Lung (tissue), 12 donors: Measurements from ENCODE around the gene PLD4. TPM values are rescaled to one million over a fixed set of nuclear protein-coding genes. Genes with fewer than 3 reads are reported as not detected.

Experiments
- ATAC-seq: fragments of 200-7000 bp; cut with Tn5 transposase; one replicate; pipeline ENCODE4 v1.9.1; 2020; ENCODE audit warnings: moderate number of reproducible peaks; ENCODE audit not compliant: insufficient read depth, low FRiP score
- DNase-seq, 3 donors: peaks; one replicate each; pipeline ENCODE4 v3.0.0-alpha.2; 2013 to 2017
- H3K27ac ChIP-seq, 2 donors: one replicate each; pipeline ENCODE4 v1.5.1; 2013; ENCODE audit warnings: mild to moderate bottlenecking in 2 of 2, moderate library complexity in 2 of 2, control low read depth in 1 of 2, inconsistent platforms in 1 of 2, low read depth in 1 of 2, low read length in 1 of 2
- H3K27me3 ChIP-seq, 3 donors: one replicate each; pipeline ENCODE4 v1.5.1; 2013; ENCODE audit warnings: low read length in 2 of 3; ENCODE audit not compliant: control insufficient read depth in 3 of 3, insufficient read depth in 3 of 3
- H3K36me3 ChIP-seq, 4 donors: one replicate each; pipeline ENCODE4 v1.5.1; 2013; ENCODE audit warnings: low read length in 4 of 4, mild to moderate bottlenecking in 1 of 4, moderate library complexity in 1 of 4; ENCODE audit not compliant: control insufficient read depth in 4 of 4, insufficient read depth in 4 of 4
- H3K4me1 ChIP-seq, 5 donors: one replicate each; pipeline ENCODE4 v1.5.1; 2013; ENCODE audit warnings: low read length in 5 of 5, mild to moderate bottlenecking in 2 of 5, moderate library complexity in 1 of 5; ENCODE audit not compliant: control insufficient read depth in 5 of 5, insufficient read depth in 5 of 5
- H3K4me3 ChIP-seq: one replicate; pipeline ENCODE4 v1.5.1; 2013; ENCODE audit warnings: mild to moderate bottlenecking, control low read depth, moderate library complexity
- H3K9ac ChIP-seq, 2 donors: one replicate each; pipeline ENCODE4 v1.5.1; 2013; ENCODE audit warnings: low read length in 2 of 2, control low read depth in 1 of 2; ENCODE audit not compliant: insufficient read depth in 1 of 2
- H3K9me3 ChIP-seq, 4 donors: one replicate each; pipeline ENCODE4 v1.5.1; 2013; ENCODE audit warnings: low read length in 3 of 4, mild to moderate bottlenecking in 1 of 4, moderate library complexity in 1 of 4; ENCODE audit not compliant: control insufficient read depth in 4 of 4, insufficient read depth in 3 of 4
- CTCF ChIP-seq: IDR thresholded peaks from 2 replicates; pipeline ENCODE4 v1.5.1; 2012; ENCODE audit warnings: mild to moderate bottlenecking; ENCODE audit errors: control extremely low read depth, extremely low read depth
- WGBS, 2 donors: extraction: QIAGEN DNeasy Blood & Tissue Kit; methylation state at CpG; one replicate each; pipeline ENCODE4 v1.1.7; 2013; 5-methylcytosine and 5-hydroxymethylcytosine counted together
- polyA plus RNA-seq, 2 donors: library from polyadenylated mRNA; stranded (reverse); fragments of 200-250 nt; gene quantifications; one replicate each; pipeline ENCODE4 v1.2.1, GENCODE V29; 2013
- total RNA-seq, 2 donors: library from RNA; depleted of rRNA in 1 of 2; stranded (reverse); fragments of >200 nt in 1 of 2; gene quantifications; one replicate each; pipeline ENCODE4 v1.2.1, GENCODE V29; 2014 to 2021
- donor health status: control.
- donor health status: control.
- donor health status: Bipolar disorder and iron deficiency.
- donor health status: healthy.
- donor health status: DM: yes; HTN: yes; CAD: no.

Gene PLD4
- total and polyA plus RNA-seq, 4 donors, result 0.71 to 6.3 (median 0.88) TPM

- no peaks in the 10 kb centered on the region for H3K36me3 ChIP-seq
- H3K9me3 ChIP-seq, result no peaks in the 10 kb centered on the region
- no peak overlapping the region for H3K9ac ChIP-seq
- TF ChIP-seq CTCF, result no peak
- H3K27ac ChIP-seq, result no peak overlapping the region
- peaks cover 0 to 2% (median 0%) of the 10 kb centered on the region in 3 donors for H3K27me3 ChIP-seq
- no peak overlapping the region for H3K4me3 ChIP-seq
- WGBS, 2 donors, result 92 to 94% methylated on average over 22 of the region's 22 CpGs
- ATAC-seq (no peak), DNase-seq (no peak)
- H3K4me1 ChIP-seq, result peaks cover 0 to 17% (median 0%) of the 10 kb centered on the region in 5 donors
Observed at GRCh38 chr14:104980611-104981531, 56.2 kb downstream of the PLD4 start.

DNA sequence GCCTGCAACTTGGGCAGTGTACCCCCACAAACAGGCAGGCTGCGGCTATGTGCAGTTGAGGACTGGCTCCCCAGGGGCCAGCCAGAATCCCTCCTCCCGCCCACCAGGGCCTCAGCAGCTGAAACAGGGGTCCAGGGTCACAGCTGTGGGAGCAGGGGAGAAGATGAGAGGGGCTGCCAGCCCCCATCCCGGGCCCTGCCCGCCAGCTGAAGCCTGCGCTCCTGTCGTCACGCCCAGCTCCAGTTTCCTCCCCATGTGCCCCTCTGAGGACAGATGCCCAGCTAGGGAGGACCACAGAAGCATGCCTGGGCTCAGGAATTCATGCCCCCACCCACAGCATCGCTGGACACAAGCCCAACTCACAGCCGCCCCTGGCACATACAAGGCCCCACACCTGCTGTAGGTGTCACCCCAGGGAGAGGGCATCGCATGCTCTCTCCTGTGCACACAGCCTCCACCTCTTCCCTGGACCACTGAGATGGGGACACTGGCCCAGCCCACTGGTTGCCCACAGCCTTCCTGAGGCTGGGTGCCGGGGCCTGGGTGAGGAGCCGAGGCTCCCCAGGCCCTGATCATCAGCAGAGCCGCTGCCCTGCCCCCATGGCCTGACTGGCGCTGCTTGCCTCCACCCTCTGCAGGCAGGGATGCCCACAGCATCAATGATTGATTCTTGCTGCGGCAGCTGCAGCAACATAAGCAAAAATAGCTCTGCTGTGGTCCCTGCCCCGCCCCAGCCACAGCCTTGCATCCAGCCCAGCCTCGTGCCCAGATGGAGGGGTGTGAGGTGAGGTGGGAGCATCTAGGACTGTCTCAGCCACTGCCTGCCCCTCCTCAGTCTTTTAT lies 57.2 kb downstream of the PLD4 start:
- no peak for DNase-seq

DNA sequence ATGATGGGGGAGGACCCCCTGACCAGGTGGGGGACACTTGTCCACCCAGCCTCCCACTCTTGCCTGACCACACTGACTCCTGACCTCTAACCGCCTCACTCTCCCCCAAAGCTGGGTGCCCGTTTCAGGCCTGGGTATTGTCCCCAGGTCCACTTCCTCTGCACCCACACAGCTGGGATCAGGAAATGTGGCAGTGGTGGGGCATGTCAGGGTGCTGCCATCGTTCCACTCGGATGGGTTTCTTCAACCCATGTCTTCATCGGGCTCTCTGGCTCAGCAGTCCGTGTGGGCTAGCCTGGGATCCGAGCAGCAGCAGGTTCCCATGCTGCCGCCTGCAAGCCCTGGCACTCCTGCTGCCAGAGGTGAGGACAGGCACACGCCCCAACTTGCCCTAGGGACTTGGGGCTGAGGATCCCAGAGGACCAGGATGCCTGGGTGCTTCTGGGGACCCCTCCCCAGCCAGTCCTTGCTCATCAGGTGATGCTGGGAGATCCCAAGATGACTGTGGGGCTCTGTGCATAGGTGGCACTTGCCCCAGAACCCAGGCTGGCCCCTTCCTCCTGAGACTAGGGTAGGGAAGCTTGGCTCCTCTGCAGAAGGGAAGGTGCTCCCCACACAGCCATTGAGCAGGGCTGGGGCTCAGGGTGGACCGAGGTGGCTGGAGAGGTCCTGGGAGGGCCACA lies 58.0 kb downstream of the PLD4 start:
- 83 to 87% methylated on average over 10 of the region's 10 CpGs for WGBS, 2 donors
- peaks cover 0 to under 1% (median 0%) of the 10 kb centered on the region in 3 donors for H3K27me3 ChIP-seq

More for the DNA sequence above, 57.2 kb downstream of the PLD4 start:
- Histone ChIP-seq H3K9ac (no peak overlapping the region), H3K27ac (no peak overlapping the region), H3K36me3 (no peaks in the 10 kb centered on the region), H3K9me3 (no peaks in the 10 kb centered on the region), H3K4me3 (no peak overlapping the region), H3K27me3 (peaks cover 0 to 2% (median 0%) of the 10 kb centered on the region in 3 donors), H3K4me1 (peaks cover 0 to 22% (median 3%) of the 10 kb centered on the region in 5 donors)
- 85 to 90% methylated on average over 15 to 17 of the region's 17 CpGs for WGBS, 2 donors
- TF ChIP-seq CTCF, result no peak
- ATAC-seq, result no peak

More for the DNA sequence above, 58.0 kb downstream of the PLD4 start:
- H3K9me3 ChIP-seq, result no peaks in the 10 kb centered on the region
- H3K36me3 ChIP-seq, result no peaks in the 10 kb centered on the region
- H3K27ac ChIP-seq, result no peak overlapping the region
- TF ChIP-seq CTCF, result no peak
- no peak for ATAC-seq
- no peak overlapping the region for H3K4me3 ChIP-seq
- DNase-seq, result no peak
- peaks cover 0 to 16% (median 3%) of the 10 kb centered on the region in 5 donors for H3K4me1 ChIP-seq
- no peak overlapping the region for H3K9ac ChIP-seq

Other genes with a start within 250 kb of the PLD4 start
- gene INF2, start 235.3 kb upstream of the PLD4 start, total RNA-seq, result 100 to 1,000 TPM in 1 of 2 donors, 10 to 100 TPM in 1; 46.1 to 119 TPM
- 100 to 1,000 TPM in 1 of 2 donors, 10 to 100 TPM in 1; 49.4 to 107 TPM for gene INF2, start 235.3 kb upstream of the PLD4 start, polyA plus RNA-seq
- 1 to 10 TPM; 8.0 to 9.3 TPM for gene ADSS1, start 200.7 kb upstream of the PLD4 start, total RNA-seq
- gene ADSS1, start 200.7 kb upstream of the PLD4 start, polyA plus RNA-seq, result 1 to 10 TPM; 5.3 to 6.1 TPM
- gene SIVA1, start 171.7 kb upstream of the PLD4 start, total RNA-seq, result 10 to 100 TPM; 67.5 to 91.8 TPM
- 100 to 1,000 TPM; 164 to 212 TPM for gene SIVA1, start 171.7 kb upstream of the PLD4 start, polyA plus RNA-seq
- gene AKT1, start 129.1 kb upstream of the PLD4 start, total RNA-seq, result 100 to 1,000 TPM; 161 to 224 TPM
- 100 to 1,000 TPM; 142 to 159 TPM for gene AKT1, start 129.1 kb upstream of the PLD4 start, polyA plus RNA-seq
- gene ZBTB42, start 123.8 kb upstream of the PLD4 start, total RNA-seq, result 10 to 100 TPM; 10.2 to 18.6 TPM
- gene ZBTB42, start 123.8 kb upstream of the PLD4 start, polyA plus RNA-seq, result 10 to 100 TPM; 11.4 to 11.9 TPM
- 10 to 100 TPM; 12.1 to 50.3 TPM for gene CEP170B, start 59.6 kb upstream of the PLD4 start, total RNA-seq
- 10 to 100 TPM; 12.7 to 17.6 TPM for gene CEP170B, start 59.6 kb upstream of the PLD4 start, polyA plus RNA-seq
- gene AHNAK2, start 53.5 kb downstream of the PLD4 start, total RNA-seq, result 10 to 100 TPM in 1 of 2 donors, 1 to 10 TPM in 1; 8.1 to 26.6 TPM
- gene AHNAK2, start 53.5 kb downstream of the PLD4 start, polyA plus RNA-seq, result 1 to 10 TPM; 3.5 to 8.1 TPM
- gene CLBA1, start 60.9 kb downstream of the PLD4 start, total RNA-seq, result 10 to 100 TPM; 15.0 to 22.3 TPM
- gene CLBA1, start 60.9 kb downstream of the PLD4 start, polyA plus RNA-seq, result 10 to 100 TPM; 12.3 to 12.5 TPM
- gene CDCA4, start 96.2 kb downstream of the PLD4 start, total RNA-seq, result 1 to 10 TPM; 7.5 to 8.4 TPM
- 1 to 10 TPM; 8.0 to 9.8 TPM for gene CDCA4, start 96.2 kb downstream of the PLD4 start, polyA plus RNA-seq
- 1 to 10 TPM; 4.4 to 6.9 TPM for gene GPR132, start 140.6 kb downstream of the PLD4 start, total RNA-seq
- 10 to 100 TPM in 1 of 2 donors, 1 to 10 TPM in 1; 2.3 to 19.5 TPM for gene GPR132, start 140.6 kb downstream of the PLD4 start, polyA plus RNA-seq
- gene JAG2, start 243.9 kb downstream of the PLD4 start, total RNA-seq, result 10 to 100 TPM; 32.1 to 35.1 TPM
- gene JAG2, start 243.9 kb downstream of the PLD4 start, polyA plus RNA-seq, result 10 to 100 TPM; 14.1 to 23.6 TPM